ENCODE results near the gene TRIM3.

DNA sequence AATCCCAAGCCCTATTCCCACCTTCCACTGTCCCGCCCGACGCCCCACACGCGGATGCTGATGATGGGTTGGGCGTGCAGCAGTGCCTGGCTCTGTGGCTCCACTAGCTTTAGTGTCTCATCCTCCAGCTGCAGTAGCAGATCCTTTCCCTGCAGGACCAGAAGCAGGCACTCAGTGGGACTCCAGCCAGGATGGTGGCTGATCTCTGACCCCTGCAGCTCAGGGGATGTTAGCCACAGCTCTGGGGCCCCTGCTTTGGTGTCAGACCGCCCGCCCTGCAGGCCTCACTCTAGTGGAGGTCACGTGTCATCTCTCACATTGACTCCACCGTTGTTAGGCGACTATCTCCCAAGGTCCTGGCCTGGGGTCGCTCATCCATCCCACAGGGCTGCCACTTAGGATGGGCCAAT, 71.7 kb downstream of the TRIM3 start:
- no peak for TF ChIP-seq GATA3 (IDR thresholded peaks at IDR 0.05; ENCODE audit: low read depth, low read length)
- TF ChIP-seq GATA2 (IDR thresholded peaks at IDR 0.05; ENCODE audit: low read depth, low read length): no peak
